NCI-H1694 treated with DMSO at 0.1 percent for 48 hours (cell line): ENCODE measurements around the gene MAGT1.
"Not testable (repeated sequence)": the region's sequence is repeated elsewhere in the genome, so short reads cannot be mapped to it uniquely, and the experiment has no call there.

ENCODE experiments used
- DNase-seq: peaks from one replicate; lab custom pipeline; 2025; lab: John Stamatoyannopoulos, UW

The MAGT1 gene

GRCh38 chrX:77894921-77895886 is at the start of gene MAGT1:
Gene MAGT1 (minus strand): TSS chrX:77895435. CDS start chrX:77895410, 25 bp downstream.
- DNase-seq = peak; percentile 98

DNA sequence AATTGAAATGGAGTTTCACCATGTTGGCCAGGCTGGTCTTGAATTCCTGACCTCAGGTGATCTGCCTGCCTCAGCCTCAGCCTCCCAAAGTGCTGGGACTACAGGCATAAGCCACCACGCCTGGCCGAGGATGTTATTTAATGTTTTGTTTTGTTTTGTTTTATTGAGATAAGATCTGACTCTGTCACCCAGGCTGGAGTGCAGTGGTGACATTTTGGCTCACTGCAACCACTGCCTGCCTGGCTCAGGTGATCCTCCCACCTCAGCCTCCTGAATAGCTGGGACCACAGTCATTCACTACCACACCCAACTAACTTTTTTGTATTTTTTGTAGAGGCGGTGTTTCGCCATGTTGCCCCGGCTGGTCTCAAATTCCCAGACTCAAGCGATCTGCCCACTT is 49.8 kb upstream of the MAGT1 start:
- DNase-seq = not testable (repeated sequence)

- no peak for DNase-seq
Observed at GRCh38 chrX:77938083-77938680, 42.9 kb upstream of the MAGT1 start.

GRCh38 chrX:77937291-77937690 is 42.1 kb upstream of the MAGT1 start:
- no peak for DNase-seq

- no peak for DNase-seq
Observed at GRCh38 chrX:77936299-77936698, 41.1 kb upstream of the MAGT1 start.

DNA sequence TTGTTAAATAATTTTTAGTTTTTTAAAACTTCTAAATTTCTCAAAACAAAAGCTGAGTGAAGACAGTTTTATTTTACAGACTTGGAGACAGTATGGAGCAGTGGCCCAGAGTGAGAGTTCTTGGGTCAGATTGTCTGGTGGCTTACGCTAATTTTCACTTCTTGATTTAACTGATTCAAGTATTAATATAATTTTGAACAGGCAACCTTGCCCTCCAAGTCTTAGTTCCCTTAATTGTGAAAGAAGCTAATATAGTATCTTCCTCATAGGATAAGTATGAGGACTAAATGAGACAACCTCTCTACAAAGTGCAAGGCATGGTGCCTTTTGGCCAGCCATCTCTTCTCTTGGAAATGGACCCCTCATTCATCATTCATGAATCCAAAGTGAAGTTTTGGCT is 40.7 kb upstream of the MAGT1 start:
- no peak for DNase-seq

- no peak for DNase-seq
Observed at GRCh38 chrX:77930581-77930980, 35.3 kb upstream of the MAGT1 start.

DNA sequence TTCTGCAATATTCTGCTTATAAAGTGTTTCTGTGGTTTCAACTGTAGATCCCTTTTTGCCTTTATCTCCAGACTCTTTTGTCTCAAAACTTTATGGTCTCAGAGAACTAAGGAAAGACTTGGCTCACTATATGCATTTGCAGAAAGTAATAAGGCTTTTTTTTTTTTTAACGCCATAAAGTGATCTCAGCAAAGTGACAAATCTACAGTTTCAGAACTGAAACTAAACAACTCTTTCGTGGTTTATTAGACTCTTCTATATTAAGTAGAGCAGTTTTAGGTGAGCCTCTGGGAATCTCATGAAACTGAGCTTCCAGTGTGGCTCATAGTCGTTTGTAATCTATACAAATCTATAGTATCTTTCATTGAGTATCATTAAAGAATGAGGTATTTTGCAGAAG is 30.5 kb upstream of the MAGT1 start:
- DNase-seq = no peak

DNA sequence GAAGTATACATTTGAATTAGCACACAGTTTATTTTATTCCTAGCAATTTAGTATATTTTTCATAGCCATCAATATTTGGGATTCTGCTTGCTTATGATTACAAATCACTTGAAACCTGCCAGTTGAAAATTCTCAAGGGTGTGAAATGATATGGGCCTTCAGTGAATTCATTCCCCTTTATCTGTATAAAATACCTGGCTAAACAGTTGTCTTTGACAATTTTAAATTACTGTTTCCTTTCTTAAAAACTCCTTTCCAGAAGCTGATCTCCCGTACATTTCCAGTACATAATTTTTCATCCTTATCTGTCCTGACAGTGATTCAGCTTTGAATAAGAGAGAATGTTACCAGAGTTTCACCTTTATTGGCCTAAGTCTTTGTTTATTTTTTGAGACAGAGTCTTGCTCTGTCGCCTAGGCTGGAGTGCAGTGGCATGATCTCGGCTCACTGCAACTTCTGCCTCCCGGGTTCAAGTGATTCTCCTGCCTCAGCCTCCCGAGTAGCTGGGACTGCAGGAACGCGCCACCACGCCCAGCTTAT is 29.2 kb upstream of the MAGT1 start:
- DNase-seq = no peak

- DNase-seq = no peak
Observed at GRCh38 chrX:77922787-77923186, 27.6 kb upstream of the MAGT1 start.

DNA sequence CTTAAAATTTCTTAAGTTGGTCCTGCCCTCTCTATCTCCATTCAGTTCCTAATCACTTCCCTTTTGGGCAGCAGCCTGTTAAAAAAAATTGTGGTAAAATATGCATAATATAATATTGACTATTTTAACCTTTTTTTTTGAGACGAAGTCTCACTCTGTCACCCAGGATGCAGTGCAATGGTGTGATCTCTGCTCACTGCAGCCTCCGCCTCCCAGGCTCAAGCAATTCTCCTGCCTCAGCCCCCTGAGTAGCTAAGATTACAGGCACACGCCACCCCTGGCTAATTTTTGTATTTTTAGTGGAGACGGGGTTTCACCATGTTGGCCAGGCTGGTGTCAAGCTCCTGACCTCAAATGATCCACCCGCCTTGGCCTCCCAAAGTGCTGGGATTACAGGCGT is 24.1 kb upstream of the MAGT1 start:
- DNase-seq = not testable (repeated sequence)

- DNase-seq = no peak
Observed at GRCh38 chrX:77918568-77918967, 23.3 kb upstream of the MAGT1 start.

- DNase-seq = no peak
Observed at GRCh38 chrX:77917294-77917933, 22.2 kb upstream of the MAGT1 start.

- peak; percentile 84 for DNase-seq
Observed at GRCh38 chrX:77910108-77910840, 15.0 kb upstream of the MAGT1 start, which contains the start of gene ATP7A. Gene ATP7A (plus strand): TSS chrX:77910693. CDS start chrX:77971642, 60,949 bp downstream.

DNA sequence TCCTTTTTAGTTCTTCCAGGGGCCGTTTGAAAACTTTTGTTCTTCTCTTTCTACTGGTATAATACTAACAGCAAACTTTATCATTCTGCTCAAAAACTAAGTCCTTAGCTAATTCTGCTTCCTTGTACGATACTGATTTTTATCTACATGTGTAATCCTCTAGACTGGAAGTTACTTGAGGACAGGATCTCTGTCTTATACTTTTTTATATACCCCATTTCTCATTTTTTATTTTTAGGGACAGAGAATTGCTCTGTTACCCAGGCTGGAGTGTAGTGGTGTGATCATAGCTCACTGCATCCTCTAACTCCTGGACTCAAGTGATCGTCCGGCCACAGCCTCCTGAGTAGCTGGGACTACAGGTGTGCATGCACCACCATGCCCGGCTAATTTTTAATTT is 6.3 kb upstream of the MAGT1 start:
- DNase-seq = no peak

GRCh38 chrX:77900688-77901087 is 5.5 kb upstream of the MAGT1 start:
- no peak for DNase-seq

GRCh38 chrX:77899081-77899828 is 4.0 kb upstream of the MAGT1 start, which contains the start of gene COX7B:
Gene COX7B (plus strand): TSS chrX:77899468. CDS start chrX:77899554, 86 bp downstream.
- DNase-seq = peak; percentile 99

- DNase-seq = no peak
Observed at GRCh38 chrX:77893713-77894112, 1.5 kb downstream of the MAGT1 start.

DNA sequence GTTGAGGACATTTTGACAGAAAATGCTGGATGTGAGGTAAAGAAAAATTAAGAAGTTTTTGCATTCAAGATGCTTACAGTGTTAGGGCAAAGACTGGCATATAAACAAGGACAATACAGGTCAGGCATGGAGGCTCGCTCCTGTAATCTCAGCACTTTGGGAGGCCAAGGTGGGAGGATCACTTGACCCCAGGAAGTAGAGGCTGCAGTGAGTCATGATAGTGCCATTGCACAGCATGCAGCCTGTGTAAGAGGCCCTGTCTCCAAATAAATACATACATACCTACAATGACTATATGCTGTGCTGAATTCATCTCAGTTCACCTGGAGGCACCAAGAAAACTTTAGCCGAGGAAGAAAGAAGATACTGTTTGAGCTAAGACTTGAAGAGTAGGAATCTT is 2.3 kb downstream of the MAGT1 start:
- no peak for DNase-seq

GRCh38 chrX:77881418-77881817 is 13.8 kb downstream of the MAGT1 start:
- not testable (repeated sequence) for DNase-seq

- no peak for DNase-seq
Observed at GRCh38 chrX:77875372-77875771, 19.9 kb downstream of the MAGT1 start.
